GM21528 (cell line): ENCODE results near the gene PHEX.
"Not testable (repeated sequence)": the region's sequence is repeated elsewhere in the genome, so short reads cannot be mapped to it uniquely, and the experiment has no call there.

ENCODE experiments used
- ATAC-seq: cut with Tn5 transposase; IDR thresholded peaks from one replicate; pipeline ENCODE4 v1.9.1; 2021; ENCODE audit warnings: mild to moderate bottlenecking, moderate library complexity; ENCODE audit not compliant: unreplicated experiment, low FRiP score

PHEX gene

DNA sequence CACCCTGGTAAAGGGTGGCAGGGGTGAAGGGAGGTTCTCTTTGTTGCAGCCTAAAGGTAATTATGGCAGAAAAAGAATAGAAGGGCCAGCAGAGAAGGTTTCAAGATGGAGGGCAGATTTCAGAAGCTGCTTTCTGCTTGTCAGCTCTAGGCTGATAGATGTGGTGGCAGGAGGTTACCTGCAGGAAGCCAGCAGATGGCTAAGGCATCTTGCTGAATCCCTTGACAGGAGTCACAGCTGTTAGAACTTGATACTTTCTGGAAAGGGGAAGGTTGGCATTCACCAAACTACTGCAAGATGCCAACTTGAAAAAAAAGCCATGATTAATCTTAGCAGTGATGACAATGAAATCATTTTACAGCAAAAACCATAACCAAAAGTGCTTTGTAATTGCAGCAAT is 171.1 kb downstream of the PHEX start:
- no peak for ATAC-seq

DNA sequence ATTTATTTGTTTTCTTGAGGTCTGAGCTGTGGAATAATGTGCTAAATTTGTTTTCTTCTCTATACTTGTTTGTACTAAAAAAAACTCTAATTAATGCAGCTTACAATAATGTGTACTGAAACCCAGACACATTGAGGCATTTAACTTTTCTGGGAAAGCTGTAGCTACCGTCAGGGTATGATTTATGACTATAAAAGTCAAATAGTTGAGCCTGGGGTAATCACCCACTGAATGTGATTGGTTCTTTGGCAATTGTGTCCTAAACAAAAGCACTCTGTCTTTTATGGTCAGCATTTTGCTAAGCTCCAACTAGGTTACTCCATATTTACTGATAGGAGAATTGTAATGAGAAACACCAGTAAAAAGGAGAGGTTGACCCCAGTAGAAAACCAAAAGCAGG is 174.7 kb downstream of the PHEX start:
- ATAC-seq = no peak

DNA sequence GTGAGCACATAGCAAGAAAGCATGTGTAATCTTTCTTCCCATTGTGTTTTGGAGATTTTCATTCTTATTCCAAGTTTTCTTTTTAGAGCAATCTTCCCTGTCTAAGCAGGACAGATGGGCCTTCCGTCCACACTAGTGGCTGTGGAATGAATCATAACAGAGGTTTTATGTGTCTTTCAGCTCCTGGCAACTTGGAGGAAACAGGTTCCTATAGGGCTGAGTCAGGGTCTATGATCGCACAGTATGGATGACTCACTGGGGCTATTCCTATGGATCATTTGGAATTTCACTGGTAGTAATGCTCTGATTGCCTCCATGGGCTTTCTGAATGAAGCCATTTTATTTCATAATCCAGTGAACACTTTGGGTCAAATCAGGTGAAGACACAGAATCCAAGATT is 188.8 kb downstream of the PHEX start:
- ATAC-seq = no peak

DNA sequence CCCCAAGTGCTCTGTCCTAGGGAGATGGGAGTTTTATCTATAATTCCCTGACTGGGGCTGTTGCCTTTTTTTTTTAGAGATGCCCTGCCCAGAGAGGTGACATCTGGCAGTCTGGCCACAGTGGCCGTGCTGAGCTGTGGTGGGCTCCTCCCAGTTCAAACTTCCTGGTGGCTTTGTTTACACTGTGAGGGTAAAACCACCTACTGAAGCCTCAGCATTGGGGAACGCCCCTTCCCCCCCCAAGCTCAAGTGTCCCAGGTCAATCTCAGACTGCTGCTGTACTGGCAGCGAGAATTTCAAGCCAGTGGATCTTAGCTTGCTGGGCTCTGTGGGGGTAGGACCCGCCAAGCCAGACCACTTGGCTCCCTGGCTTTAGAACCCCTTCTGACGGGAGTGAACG is 202.3 kb downstream of the PHEX start:
- no peak for ATAC-seq

DNA sequence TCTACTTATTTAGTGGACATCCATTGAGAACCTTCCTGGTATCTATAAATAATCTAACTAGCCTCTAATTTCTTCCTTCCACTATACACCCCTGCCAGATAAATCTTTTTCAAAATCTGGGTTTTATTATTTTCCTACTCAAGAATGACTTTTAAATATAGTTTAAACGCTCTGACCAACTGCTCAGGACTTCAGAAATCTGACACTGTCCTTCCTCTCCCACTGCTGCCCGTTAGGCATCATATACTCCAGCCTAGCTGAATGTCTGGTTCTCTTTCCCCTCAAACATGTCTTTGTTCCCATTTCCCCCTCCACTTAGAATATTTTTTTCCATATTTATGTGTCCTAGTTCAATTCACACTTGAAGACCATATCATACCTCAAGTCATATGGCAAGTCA is 205.4 kb downstream of the PHEX start:
- no peak for ATAC-seq

DNA sequence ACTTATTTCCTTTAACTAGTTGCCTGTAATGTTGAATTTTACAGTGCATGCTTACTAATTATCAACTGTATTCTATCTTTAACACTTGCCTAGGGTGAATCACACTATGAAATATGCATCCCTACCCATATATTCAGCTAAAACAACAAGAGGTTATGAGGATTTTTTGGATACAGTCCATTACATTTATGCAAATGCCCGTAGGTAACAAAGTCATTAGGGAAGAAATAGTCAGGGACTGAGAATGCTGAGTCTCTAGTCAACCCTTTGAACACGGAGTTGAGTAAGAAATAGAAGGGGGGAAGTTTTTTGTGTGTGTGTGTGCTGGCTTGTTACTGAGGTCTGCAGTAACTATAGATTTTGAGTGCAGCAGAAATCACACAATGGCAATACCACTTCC is 214.5 kb downstream of the PHEX start:
- no peak for ATAC-seq

DNA sequence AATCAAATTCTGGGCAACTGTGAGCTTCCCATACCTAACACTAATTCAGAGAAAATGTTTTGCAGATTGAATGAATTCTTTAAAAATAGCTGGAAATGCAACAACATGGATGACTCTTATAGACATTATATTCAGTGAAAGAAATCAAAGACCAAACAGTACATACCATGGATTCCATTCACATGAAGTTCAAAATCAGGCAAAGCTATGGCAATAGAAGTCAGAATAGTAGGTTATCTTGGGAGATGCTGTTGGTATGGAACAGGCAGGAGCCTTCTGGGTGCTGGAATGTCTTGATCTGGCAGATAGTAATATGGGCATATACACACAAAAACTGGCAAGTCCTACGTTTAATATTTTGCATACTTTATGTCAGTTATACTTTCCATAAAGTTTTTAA is 215.0 kb downstream of the PHEX start:
- ATAC-seq = no peak

DNA sequence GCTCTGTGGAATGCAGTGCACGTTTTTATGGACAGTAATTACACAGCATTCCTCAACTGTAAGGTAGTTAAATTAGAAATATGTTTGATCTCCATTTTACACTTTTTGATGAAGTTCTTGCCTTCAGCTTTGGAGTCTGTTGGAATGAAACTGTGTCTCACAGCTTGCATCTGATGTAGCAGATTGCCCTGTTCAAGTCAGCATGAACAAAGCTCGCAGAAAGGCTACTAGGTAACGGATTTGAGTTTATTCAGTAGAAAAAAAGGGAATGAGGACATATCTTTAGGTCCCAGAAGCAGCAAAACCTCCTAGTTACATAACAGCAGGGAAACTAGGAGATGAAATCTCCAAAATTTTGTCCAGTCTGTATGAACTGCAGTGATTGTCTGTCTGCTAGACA is 216.3 kb downstream of the PHEX start:
- ATAC-seq = no peak

DNA sequence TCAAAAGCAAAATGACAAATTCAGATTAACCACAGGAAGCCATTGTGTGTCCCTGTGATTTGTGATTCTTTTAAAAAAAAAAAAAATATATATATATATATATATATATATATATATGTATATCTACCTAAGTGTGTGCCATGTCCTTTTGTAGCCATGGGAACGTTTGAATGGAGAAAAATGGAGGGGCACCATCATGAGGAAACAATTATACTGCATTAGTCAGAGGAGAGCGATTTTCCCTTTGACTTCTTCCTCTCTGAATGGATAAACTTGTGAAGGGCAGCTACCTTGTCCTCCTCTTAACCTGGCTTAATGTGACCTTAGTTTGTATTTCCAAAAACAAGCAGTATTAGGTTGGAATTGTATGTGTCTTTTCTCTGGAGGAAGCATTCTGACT is 217.2 kb downstream of the PHEX start:
- no peak for ATAC-seq

DNA sequence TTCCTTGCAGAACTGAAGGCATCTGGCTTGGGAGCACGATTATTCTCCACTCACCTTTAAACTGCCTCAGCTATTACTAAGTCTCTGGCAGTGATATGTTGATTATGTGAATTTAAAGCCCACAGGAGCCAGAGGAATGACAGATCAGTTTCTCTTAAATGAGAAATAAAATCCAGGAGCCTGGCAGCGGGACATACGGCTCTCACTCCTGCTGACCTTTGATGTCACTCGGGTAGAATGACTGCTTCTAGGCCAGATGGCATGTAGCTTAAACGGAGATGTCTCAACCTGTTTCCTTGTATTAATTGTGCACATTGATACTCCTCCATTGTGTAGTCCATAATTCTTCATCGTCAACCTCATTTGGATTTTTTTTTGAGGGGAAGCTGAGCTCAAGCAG is 236.6 kb downstream of the PHEX start:
- no peak for ATAC-seq

DNA sequence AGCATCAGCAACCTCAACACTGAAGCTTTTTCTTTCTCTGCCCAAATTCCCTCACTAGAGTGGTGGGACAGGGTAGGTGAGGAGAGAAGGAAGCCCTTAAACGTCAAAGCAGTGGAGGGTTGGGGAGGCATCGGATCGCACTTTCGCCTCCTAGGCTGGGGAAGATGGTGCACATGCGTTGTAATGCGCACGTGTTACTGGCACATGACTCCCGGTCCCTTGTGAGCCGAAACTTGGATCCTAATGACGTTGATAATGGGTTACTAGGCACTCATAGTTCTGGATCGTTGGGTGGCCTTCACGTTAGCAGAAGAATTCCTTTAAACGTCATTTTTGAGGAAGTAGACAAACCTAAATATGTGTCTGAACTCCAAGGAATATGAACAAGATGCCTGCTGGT is 240.5 kb downstream of the PHEX start, which contains the start of gene CBLL2:
CBLL2 (plus strand) TSS at position 301 of the 400 bp plus-strand sequence; CDS start at position 380, 79 bp downstream.
- ATAC-seq = no peak

DNA sequence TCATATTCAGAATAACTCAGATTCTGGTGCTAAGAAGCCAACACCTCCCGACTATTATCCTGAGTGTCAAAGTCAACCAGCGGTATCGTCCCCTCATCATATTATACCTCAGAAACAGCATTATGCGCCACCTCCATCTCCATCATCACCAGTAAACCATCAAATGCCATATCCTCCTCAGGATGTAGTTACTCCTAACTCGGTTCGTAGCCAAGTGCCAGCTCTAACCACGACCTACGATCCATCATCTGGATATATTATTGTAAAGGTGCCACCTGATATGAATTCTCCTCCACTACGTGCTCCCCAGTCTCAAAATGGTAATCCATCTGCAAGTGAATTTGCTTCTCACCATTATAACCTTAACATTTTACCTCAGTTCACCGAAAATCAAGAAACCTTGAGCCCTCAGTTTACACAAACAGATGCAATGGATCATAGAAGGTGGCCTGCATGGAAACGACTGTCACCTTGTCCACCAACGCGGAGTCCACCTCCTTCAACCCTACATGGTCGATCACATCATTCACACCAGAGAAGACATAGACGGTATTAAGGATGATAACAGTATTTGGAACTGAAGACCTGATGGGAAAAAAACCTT is 241.7 kb downstream of the PHEX start:
- ATAC-seq = no peak

DNA sequence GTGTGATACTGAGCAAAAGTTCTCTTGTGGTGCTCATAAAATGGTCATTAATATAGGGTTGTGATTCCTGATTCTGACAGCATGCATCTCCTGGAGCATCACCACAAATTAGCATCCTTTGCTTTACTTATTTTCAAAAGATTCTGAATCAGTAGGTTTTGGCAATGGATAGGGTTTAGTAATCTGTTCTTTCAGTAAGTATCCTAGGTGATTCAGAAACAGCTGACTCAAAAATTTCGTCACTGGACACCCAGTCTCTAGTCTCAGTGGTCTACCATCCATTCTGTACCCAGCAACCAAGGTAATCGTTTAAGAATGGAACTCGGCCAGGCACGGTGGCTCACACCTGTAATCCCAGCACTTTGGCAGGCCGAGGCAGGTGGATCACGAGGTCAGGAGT is 244.7 kb downstream of the PHEX start:
- no peak for ATAC-seq

DNA sequence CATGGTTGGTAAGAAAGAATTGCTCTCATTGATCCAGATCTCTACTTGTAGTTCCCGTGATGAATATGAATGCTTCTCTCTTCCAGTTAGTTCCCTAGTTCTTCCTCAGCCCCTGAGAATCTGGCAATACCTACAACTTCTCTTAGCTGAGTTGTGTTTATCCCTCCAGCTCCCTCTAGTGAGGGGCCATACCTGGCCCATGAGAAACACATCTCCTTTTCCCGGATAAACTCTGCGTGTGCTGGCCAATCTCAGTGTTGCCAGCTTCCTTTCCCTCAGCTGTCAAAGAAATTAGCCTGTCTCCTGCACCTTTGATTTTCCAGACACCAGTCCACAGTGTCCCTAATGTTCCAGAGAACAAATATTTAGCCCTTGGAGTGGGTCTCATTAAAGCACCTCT is 246.2 kb downstream of the PHEX start:
- no peak for ATAC-seq

DNA sequence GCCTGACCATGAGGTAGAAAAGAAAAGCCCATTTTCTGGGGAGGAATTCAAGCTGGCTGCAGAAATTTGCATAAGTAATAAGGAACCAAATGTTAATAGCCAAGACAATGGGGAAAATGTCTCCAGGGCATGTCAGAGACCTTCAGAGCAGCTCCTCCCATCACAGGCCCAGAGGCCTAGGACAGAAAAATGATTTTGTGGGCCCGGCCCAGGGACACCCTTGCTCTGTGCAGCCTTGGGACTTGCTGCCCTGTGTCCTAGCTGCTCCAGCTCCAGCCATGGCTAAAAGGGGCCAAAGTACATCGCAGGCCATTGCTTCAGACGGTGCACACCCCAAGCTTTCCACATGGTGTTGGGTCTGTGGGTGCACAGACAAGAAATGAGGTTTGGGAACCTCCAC is 257.1 kb downstream of the PHEX start:
- not testable (repeated sequence) for ATAC-seq

DNA sequence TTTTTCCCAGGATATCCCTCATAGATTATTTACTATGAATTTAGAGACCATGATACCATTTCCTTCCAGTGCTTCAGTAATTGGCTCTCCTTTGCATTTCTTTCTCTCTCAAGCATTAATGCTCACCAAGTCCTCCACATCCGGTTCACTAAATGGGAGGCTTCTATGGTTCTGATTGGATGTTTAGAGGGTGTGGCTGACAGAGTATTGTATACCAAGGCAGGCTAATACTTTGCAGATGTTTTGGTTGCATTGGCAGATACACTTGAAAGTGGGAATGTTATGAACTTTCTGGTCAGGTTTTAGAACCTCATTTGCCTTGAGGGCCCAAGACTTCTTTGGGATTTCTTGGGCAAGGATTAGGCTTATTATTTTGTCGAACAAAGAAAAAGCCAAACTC is 264.7 kb downstream of the PHEX start:
- ATAC-seq = no peak

DNA sequence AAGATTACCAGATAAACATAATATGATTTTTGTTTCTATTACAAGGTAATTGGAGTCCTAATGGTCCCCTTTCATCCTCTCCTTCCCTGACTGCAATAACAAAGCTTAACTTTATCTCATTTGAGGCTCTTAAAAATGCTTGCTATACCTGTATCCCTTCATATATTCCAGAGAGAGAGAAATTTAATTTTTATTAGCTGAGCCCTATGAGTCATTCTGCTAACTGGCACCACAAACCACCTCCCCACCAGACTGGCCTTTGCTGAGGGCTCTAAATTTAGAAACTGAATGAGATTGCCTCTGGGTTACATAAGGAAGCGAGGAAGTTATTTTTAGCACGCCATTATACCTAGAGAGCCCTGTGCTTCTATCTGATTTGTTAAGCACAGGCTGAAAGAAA is 268.0 kb downstream of the PHEX start:
- no peak for ATAC-seq
